ACHN (cell line): Measurements from ENCODE around the gene LPCAT3.
"Not testable (repeated sequence)": the region's sequence is repeated elsewhere in the genome, so short reads cannot be mapped to it uniquely, and the experiment has no call there.

Experiments used
- DNase-seq: peaks from one replicate; pipeline ENCODE4 v3.0.0-alpha.2; 2015
- in situ Hi-C: cut with HindIII; loops from 2 replicates; pipeline ENCODE4 v1.10.0; 2017; ENCODE audit warnings: low sequenced_read_pairs, low pct_ligation_motif_present, low pct_unique_long_range_greater_than_20kb

Gene LPCAT3, protein sequence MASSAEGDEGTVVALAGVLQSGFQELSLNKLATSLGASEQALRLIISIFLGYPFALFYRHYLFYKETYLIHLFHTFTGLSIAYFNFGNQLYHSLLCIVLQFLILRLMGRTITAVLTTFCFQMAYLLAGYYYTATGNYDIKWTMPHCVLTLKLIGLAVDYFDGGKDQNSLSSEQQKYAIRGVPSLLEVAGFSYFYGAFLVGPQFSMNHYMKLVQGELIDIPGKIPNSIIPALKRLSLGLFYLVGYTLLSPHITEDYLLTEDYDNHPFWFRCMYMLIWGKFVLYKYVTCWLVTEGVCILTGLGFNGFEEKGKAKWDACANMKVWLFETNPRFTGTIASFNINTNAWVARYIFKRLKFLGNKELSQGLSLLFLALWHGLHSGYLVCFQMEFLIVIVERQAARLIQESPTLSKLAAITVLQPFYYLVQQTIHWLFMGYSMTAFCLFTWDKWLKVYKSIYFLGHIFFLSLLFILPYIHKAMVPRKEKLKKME

GRCh38 chr12:7018350-7019042 is at the start of gene LPCAT3:
Gene LPCAT3 (minus strand): TSS chr12:7018476. CDS start chr12:7018424, 52 bp downstream.
- in situ Hi-C loops: no loop called here
- peak; percentile 98 for DNase-seq

- no peak for DNase-seq
- in situ Hi-C loops: no loop called here
Observed at GRCh38 chr12:7067096-7067495, 48.8 kb upstream of the LPCAT3 start.

- in situ Hi-C loops: no loop called here
- DNase-seq: no peak
Observed at GRCh38 chr12:7066596-7066995, 48.3 kb upstream of the LPCAT3 start.

GRCh38 chr12:7065073-7065623 is 46.9 kb upstream of the LPCAT3 start:
- in situ Hi-C loops: no loop called here
- no peak for DNase-seq

- no peak for DNase-seq
- in situ Hi-C loops: no loop called here
Observed at GRCh38 chr12:7064516-7064915, 46.2 kb upstream of the LPCAT3 start.

- in situ Hi-C loops: no loop called here
- DNase-seq: no peak
Observed at GRCh38 chr12:7061596-7061995, 43.3 kb upstream of the LPCAT3 start.

DNA sequence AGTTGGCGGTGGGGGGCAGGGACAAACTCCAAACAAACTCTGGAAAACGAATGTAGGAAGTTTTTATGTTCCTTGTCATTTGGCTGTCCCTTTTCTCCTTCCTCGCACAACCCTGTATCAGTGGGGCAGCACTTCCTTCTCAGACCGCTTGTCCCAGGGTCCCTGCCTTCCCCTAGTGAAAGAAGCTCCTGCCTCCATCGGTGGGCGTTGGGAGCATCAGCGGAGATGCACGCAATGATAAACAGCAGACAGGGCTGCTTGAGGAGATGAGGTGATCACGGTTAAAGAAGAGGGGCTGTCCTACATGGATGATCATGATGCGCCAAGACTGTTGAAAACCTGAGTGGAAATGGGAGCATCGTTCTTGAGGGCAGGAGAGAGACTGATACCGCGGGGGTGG is 42.9 kb upstream of the LPCAT3 start:
- in situ Hi-C loops: no loop called here
- DNase-seq: no peak

DNA sequence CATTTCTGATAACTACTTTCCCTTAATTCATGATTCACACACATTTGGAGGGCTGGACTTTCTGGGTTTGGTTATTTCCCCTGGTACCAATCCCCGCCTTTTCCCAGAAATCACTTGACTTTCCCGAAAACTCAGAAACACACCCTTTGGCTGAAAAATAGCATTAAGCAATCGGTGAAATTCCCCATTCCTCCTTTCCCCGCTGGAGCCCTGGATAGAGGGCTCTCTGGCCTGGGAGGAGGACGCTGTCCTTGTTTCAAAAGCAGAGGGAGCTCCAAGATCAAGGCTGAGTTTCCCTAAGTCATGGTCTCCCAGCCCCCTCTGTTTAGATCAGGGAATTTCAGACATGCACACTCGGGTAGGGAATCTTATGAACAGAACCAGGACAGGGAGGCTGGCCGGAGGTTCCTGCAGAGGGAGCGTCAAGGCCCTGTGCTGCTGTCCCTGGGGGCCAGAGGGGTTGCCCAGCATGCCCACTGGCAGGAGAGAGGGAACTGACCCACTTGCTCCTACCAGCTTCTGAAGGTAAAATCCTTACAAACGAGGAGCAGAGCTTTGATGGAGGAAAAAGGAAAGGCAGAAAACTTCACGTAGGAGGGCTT is 42.2 kb upstream of the LPCAT3 start, which contains the start of gene C1S:
C1S (plus strand) TSS at position 366 of the 602 bp plus-strand sequence. CDS start 1,195 bp downstream, outside the sequence.
- in situ Hi-C loops: no loop called here
- peak; percentile 94 for DNase-seq

- no peak for DNase-seq
- in situ Hi-C loops: no loop called here
Observed at GRCh38 chr12:7059780-7060179, 41.5 kb upstream of the LPCAT3 start.

DNA sequence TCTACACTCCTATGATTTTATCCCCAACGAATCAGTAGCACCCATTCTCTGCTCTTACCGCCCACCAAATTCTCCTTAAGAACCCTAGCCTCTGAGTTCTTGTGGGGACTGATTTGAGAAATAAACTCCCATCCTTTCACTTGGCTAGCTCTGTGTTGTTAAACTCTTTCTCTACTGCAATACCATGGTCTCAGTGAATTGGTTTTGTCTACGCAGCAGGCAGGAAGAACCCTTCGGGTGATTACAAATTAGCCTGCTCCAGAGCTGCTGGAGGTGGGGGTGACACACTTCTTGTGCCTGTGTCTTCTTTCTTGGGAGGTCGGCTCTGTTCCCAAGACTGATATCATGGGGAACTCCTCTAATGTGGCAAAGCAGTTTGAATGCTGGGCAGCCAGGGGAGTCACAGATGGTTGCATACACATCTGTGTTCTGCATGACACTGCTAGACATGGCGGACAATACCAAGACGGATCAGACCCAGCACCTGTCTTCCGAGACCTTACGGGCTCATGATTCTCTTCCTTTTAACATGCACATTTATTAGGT is 40.6 kb upstream of the LPCAT3 start:
- no peak for DNase-seq
- in situ Hi-C loops: no loop called here

DNA sequence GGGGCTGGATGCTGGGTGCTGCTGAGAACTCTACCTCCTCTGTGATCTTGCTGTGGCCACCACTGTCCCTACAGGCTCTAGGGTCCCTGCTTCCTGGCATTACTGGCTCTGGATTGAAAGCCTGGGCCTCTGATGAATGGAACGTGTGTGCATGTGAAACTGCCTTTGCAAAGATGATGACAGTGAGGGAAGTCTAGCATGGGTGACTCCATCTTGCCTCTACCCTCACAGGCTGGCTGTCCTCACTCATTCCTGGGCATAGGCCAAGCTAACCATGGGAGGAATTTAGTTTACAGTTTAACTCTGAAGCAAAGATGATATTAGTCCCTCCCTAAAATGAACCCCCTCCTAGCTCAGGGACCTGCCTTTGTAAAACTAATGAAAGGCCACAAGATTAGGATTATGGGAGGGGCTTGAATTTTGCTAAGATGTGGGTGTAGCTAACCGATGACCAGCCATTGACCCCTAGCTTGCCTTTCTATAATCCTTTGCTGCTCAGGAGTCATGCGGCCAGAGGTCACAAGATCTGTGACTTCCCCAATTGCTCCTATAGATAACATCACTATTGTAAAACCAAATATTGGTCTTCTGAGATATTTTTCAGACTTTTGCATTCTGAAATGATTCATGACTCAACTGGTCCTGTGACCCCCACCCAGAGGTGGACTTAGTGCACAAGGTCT is 40.0 kb upstream of the LPCAT3 start:
- DNase-seq: no peak
- in situ Hi-C loops: no loop called here

GRCh38 chr12:7055736-7056135 is 37.5 kb upstream of the LPCAT3 start:
- in situ Hi-C loops, DNase-seq: not testable (repeated sequence)

- in situ Hi-C loops: no loop called here
- DNase-seq: no peak
Observed at GRCh38 chr12:7054925-7055324, 36.6 kb upstream of the LPCAT3 start.

DNA sequence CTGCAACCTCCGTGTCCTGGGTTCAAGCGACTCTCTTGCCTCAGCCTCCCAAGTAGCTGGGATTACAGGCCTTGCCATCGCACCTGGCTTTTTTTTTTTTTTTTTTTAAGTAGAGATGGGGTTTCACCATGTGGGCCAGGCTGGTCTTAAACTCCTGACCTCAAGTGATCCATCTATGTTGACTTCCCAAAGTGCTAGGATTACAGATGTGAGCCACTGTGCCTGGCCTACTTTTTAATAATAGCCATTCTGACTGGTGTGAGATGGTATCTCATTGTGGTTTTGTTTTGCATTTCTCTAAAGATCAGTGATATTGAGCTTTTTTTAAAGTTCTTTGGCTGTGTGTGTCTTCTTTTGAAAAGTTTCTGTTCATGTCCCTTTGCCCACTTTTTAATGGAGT is 31.7 kb upstream of the LPCAT3 start:
- DNase-seq, in situ Hi-C loops: not testable (repeated sequence)

DNA sequence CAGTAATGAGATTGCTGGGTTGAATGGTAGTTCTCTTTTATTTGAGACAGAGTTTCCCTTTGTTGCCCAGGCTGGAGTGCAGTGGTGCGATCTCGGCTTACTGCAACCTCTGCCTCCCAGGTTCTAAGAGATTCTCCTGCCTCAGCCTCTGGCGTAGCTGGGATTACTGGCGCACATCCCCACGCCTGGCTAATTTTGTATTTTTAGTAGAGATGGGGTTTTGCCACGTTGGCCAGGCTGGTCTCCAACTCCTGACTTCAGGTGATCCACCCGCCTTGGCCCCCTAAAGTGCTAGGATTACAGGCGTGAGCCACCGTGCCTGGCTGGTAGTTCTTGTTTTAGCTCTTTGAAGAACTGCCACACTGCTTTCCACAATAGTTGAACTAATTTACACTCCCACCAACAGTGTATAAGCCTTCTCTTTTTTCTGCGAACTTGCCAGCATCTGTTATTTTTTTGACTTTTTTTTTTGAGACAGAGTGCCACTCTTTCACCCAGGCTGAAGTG is 31.2 kb upstream of the LPCAT3 start:
- in situ Hi-C loops, DNase-seq: not testable (repeated sequence)

DNA sequence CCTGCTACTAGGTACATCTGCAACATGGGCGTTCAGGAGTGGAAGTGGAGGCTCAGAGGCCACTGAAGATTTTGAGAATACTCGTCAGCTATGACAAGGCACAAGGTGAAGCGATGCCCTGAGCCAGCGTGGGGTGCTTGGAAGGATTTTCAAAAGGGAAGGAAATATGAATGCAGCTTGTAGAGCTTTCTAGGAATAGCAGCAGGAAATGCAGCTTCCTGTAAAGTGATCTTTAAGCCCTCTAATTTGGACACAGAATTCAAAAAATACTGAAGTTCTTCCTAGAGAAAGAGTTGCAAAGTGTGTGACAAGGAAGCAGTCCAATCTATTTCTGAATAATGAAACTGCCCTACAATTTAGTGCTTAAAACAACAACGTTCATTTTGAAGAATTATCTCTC is 29.0 kb upstream of the LPCAT3 start:
- in situ Hi-C loops: no loop called here
- DNase-seq: no peak

DNA sequence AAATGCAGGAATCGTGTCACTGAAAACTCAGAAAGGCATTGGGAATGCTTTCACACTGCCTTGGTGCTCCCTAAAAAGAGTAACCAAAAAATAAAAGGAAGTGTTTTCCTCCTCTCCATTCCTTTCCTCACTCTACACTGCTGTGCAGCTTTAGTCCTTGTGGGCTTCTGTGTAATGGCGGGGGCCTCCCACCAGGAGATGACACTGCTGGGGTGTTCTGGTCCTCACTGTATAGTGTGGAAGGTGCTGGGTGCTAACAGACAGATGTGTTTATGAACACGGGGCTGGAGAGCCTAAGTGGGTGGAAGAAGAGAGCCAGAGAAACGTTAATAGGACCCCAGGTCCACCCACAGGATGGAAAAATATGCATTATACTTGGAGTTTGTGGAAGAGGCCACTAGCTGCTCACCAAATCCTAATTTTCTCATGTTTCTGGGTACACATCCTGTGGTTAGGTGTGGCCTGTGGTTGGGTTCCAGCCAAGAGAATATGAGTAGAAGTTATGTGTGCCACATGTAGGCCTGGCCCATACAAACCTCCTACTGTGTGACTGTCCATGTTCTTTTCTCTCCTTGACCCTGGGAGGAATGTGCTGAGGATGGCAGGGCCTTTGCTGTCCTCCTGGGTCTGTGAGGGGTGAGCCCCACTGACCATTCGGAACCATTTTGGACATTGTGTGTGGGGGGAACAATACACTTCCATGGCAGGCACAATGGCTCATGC is 28.3 kb upstream of the LPCAT3 start:
- DNase-seq: no peak
- in situ Hi-C loops: no loop called here
